ENCODE data around the gene PSME3IP1.
"Not testable (repeated sequence)": the region's sequence is repeated elsewhere in the genome, so short reads cannot be mapped to it uniquely, and the experiment has no call there.

PSME3IP1 gene

DNA sequence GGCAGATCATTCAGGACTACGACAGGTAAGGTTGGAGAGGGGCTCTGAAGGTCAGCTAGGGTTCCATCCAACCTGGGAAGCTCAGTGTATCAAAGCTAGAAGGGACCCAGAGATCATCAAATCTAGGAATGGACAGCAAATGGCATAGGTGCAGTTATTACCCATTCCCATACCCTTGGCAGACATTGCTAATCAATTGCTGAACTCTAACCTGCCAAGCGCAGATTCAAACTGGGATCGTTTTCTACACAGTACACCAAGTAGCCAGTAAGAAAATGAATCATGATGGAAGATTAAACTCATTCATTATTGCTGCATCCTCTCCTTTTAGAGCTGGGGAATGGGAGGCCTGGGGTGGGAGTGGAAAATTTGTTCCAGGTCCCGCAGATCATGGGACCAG is 59.9 kb downstream of the PSME3IP1 start:
- no peak for DNase-seq (ENCODE audit: low read depth in 3 of 3)

DNA sequence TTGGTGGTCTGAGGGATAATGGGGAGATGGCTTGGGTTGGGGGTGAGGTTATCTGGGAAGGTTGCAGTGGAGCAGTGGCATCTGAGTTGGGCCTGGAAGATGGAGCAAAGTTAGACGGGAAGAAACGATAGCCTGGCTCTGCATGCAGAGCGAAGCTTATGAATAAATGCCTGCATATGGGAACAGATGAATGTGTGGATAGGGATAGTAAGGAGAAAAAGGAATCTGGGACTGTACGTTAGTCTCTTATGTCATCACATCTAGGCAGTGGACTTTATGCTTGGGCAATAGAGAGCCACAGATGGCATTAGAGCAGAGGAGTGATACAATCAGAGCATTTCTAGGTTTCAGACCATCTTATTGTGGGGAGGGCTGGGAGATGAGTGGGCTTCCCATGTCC is 60.5 kb downstream of the PSME3IP1 start:
- no peak for DNase-seq (ENCODE audit: low read depth in 3 of 3)

GRCh38 chr16:57123974-57124674 is 61.7 kb downstream of the PSME3IP1 start:
- no peak for DNase-seq (ENCODE audit: low read depth in 3 of 3)

DNA sequence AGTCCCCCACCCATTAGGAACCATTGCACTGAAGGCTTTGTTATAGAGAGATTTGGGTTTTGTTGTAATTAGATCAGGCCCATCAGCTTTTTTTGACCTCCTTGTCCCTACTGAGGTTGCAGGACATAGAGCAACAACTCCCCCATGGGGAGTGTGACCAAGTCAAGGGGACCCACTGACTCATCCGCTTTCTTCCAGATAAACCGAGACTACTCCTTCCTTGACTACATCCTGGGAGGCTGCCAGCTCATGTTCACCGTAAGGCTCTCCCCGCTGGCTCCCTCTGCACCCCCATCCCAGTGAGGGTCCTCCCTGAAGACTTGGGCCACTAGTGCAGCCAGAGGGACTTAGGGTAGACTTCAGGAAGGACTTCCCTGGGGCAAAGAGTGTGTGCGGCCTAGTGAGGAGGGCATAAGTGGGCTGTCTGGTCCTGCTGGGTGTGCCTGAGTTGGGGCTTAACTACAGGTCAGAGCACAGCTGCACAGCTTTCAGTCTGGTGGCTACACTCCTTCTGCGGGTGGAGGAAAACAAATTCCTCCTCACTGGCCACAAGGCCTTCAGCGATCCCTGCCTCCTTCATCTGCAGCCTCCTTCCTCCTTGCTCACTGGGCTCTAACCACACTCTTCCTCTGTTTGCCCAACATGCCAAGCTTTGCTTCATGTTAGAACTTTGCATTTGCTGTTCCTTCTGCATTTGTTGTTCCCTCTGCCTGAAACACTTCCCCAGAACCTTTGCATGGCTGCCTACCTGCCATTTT is 62.4 kb downstream of the PSME3IP1 start:
- DNase-seq (ENCODE audit: low read depth in 3 of 3), result no peak

- no peak for DNase-seq (ENCODE audit: low read depth in 3 of 3)
Measured at GRCh38 chr16:57118461-57119084, 67.3 kb downstream of the PSME3IP1 start.

GRCh38 chr16:57115514-57116182 is 70.2 kb downstream of the PSME3IP1 start:
- DNase-seq (ENCODE audit: low read depth in 3 of 3), result no peak

DNA sequence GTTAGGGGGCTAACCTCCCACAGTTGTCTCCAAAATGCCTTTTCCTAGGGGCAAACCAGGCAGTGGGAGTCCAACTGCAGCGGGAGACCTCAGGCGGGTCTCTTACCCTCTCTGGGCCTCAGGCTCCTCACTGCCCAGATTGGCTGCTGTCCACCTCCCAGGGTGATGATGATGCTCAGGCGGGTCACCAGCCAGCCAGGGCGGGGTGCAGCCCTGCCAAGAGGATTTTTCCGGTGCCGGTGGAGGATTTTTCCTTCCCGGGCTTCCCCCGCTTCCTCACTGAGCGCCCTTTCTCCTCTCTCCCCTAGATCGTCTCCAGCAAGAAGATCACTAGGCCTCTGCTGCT is 70.7 kb downstream of the PSME3IP1 start:
- DNase-seq (ENCODE audit: low read depth in 3 of 3), result no peak

- DNase-seq (ENCODE audit: low read depth in 3 of 3), result no peak
Measured at GRCh38 chr16:57113664-57114063, 72.2 kb downstream of the PSME3IP1 start.

GRCh38 chr16:57113042-57113453 is 72.8 kb downstream of the PSME3IP1 start:
- no peak for DNase-seq (ENCODE audit: low read depth in 3 of 3)

DNA sequence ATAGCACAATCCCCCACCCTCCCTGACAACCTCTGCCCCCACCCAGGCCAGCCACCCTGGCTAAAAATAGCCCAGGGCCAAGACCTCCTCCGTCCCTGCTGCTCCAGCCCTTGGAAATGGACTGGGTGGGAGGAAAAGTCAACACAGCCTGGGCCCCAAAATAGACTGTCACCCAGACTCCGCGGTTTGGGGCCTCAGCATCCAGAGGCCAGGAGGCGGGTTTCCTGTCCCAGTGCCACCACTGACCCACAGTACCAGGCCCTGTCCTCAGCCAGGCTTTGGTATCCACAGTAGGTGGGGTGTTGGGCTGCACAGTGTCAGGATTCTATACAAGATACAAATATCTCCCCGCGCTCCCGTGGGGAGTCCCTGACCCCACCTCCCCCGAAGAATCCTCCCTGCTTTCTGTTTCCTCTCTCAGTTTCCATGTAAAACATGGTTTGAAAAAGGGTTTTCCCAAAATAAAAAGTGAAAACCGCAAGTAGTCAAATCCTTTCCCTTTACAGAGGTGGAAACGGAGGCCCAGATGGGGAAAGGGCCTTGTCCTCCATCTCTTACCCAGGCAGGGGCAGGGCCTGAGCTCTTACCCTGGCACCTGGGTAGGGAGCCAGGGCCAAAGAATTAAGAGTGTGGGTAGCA is 73.3 kb downstream of the PSME3IP1 start:
- no peak for DNase-seq (ENCODE audit: low read depth in 3 of 3)

DNA sequence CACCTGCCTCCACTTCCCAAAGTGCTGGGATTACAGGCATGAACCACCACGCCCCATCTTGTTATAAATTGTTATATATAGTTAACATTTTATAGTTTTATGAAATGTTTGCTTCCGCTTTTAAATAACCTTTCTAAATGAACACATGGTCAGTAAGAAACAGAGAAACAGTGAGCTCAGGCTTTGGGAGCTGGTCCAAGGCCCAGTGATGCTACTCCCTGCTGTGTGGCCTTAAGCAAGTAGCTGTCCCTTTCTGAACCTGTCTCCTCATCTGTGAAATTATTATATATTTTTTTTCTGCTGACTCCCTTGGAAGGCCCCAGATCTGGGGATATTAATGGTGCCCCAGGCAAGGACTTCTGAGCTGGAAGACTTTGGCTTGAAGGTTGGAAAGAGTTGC is 74.4 kb downstream of the PSME3IP1 start:
- DNase-seq (ENCODE audit: low read depth in 3 of 3), result no peak

DNA sequence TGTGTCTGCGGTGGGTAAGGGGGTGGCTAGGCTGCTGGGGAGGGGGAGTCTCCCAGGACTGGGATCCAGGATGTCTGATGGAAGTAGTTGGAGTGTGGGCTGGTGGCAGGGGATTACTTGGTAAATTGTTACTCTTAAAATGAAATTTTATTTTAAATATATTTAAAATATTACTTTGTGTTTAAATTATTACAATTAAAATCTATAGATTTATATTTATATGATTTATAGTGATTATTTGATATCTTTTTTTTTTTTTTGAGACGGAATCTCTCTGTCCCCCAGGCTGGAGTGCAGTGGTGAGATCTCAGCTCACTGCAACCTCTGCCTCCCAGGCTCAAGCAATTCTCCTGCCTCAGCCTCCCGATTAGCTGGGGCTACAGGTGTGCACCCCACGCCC is 74.9 kb downstream of the PSME3IP1 start:
- DNase-seq (ENCODE audit: low read depth in 3 of 3), result no peak

GRCh38 chr16:57109259-57110105 is 76.4 kb downstream of the PSME3IP1 start:
- not testable (repeated sequence) for DNase-seq (ENCODE audit: low read depth in 3 of 3)

DNA sequence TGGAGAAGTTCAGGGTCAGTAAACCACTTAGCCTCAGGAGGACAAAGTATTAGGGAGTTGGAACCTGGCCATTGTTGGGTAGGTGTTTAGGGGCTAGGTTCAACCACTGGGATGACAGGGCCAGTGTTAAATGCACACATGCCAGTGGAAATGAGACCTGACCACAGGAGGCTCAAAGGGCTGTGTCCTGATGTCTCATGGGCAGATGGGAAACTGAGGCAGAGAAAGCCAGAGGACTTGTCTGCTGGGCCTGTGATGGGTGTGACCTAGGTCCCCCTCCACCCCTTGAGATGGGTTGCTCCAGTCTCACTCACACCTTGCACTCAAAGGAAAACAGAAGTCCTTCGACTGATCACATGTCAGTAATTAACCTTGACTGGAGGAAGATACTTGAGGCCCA is 77.4 kb downstream of the PSME3IP1 start:
- DNase-seq (ENCODE audit: low read depth in 3 of 3), result no peak

GRCh38 chr16:57107321-57107922 is 78.4 kb downstream of the PSME3IP1 start:
- DNase-seq (ENCODE audit: low read depth in 3 of 3), result no peak

DNA sequence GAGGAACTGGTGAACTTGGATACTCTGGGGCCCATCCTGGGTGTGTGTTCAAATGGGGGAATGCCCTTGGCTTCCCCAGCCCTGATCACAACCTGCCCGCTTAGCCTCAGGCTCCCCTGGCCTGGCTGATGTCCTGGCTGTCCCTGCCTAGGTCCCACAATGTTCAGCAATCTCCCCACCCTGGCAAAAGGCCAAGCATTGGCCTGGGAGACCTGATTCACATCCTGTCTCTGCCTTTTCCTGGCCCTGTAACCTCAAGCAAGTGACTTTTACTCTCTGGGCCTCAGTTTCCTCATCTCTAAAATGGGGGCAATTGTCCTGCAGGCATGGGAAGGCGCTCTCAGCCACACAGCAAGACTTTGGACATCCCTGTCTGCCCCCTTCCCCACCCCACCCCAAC is 79.1 kb downstream of the PSME3IP1 start:
- no peak for DNase-seq (ENCODE audit: low read depth in 3 of 3)

GRCh38 chr16:57105184-57105583 is 80.7 kb downstream of the PSME3IP1 start:
- no peak for DNase-seq (ENCODE audit: low read depth in 3 of 3)

DNA sequence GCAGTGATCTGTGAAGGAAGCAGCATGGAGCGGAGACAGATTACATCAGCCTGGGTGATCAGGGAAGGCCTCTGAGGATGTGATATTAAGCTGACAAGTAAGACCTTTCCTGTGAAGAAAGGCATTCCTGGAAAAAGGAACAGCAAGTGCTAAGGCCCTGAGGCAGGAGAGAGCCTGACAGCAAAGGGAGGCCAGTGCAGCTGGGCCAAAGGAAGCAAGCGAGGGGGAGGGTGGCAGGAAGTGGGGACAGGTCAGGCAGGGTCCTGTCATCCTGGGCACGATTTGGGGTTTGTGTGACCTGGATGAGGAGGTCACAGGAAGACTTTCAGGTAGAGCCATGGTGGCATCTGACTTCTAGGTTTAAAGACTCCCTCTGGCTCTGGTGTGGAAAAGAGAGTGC is 81.1 kb downstream of the PSME3IP1 start:
- no peak for DNase-seq (ENCODE audit: low read depth in 3 of 3)

DNA sequence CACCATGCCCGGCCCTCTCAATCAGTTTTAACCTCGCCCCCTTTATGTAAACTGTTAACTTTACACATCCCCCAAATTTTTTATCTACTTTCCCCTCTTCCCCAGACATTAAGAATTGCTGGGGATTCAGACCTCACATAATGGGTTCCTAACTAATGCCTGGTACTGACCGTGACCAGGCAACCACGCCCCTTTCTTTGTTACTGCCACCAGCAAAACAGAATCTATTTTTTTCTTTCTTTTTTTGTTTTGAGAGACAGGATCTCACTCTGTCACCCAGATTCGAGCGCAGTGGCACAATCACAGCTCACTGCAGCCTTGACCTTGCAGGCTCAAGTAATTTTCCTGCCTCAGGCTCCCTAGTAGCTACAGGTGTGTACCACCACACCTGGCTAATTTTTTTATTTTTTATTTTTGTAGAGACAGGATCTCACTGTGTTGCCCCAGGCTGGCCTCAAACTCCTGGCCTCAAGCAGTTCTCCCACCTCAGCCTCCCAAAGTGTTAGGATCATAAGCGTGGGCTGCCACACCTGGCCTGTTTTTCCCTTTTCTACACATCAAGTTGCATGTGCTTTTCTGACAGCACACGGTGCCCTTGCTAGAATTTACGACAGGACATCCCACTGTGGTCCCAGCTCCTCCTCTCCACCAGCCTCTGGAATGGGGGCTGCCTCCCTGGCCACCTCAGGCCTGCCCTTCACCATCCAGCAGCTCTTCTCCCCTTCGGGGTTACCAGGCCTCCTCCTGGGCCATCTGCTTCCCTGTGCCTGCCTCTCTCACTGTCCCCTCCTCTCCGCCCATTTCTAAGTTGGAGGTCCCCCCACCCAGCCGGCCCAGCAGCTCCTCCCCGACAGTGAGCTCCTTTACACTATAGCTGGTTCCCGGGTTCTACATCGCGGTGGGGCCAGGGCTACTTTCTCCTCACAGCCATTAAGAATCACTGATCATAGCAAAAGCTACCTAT is 82.7 kb downstream of the PSME3IP1 start:
- DNase-seq (ENCODE audit: low read depth in 3 of 3), result no peak
